Activated T-cell treated with anti-CD3 and anti-CD28 coated beads, Interleukin-2, amount 50 U/mL, for 72 hours (primary cell): ENCODE data around the gene PPP3R1. TPM values are rescaled to one million over a fixed set of nuclear protein-coding genes. Genes with fewer than 3 reads are reported as not detected.

ENCODE experiments used
- ATAC-seq, 2 donors: fragments of 150-1000 bp; cut with Tn5 transposase; replicated peaks in 1 of 2; 2 replicates each; pipeline ENCODE4 v1.10.0; 2021; ENCODE audit warnings: moderate library complexity in 2 of 2, mild to moderate bottlenecking in 1 of 2
- DNase-seq, 2 donors: peaks; one replicate each; pipeline ENCODE4 v3.0.0; 2021 to 2022; ENCODE audit warnings: mixed read lengths in 1 of 2
- H3K27ac Mint-ChIP-seq: one replicate; pipeline ENCODE4 v1.8.0; 2022; ENCODE audit warnings: mild to moderate bottlenecking, moderate library complexity, mixed read lengths
- H3K27me3 Mint-ChIP-seq: one replicate; pipeline ENCODE4 v1.8.0; 2022; ENCODE audit warnings: low read depth, mixed read lengths
- H3K36me3 Mint-ChIP-seq, 2 donors: one replicate each; pipeline ENCODE4 v1.8.0; 2022; ENCODE audit warnings: mixed read lengths in 2 of 2, mild to moderate bottlenecking in 1 of 2; ENCODE audit not compliant: insufficient read depth in 2 of 2
- H3K4me1 Mint-ChIP-seq: one replicate; pipeline ENCODE4 v1.8.0; 2022; ENCODE audit warnings: low read depth, mixed read lengths
- H3K4me3 Mint-ChIP-seq, 2 donors: one replicate each; pipeline ENCODE4 v1.8.0; 2022; ENCODE audit warnings: mild to moderate bottlenecking in 2 of 2, mixed read lengths in 2 of 2, moderate library complexity in 2 of 2
- H3K9me3 Mint-ChIP-seq, 2 donors: one replicate each; pipeline ENCODE4 v1.8.0; 2022; ENCODE audit warnings: mixed read lengths in 2 of 2
- total RNA-seq, 2 donors: library from RNA; stranded (reverse); gene quantifications; one replicate each; pipeline ENCODE4 v1.2.3, GENCODE V29; 2022

The PPP3R1 gene
- total RNA-seq, 2 donors from 2014 or later: 81.1 to 83.8 TPM

GRCh38 chr2:68236876-68237275 lies 15.5 kb downstream of the PPP3R1 start:
- Mint-ChIP-seq H3K4me1 (peaks cover 73% of the 10 kb centered on the region), H3K27me3 (no peaks in the 10 kb centered on the region), H3K9me3 (no peaks in the 10 kb centered on the region), H3K4me3 (no peak overlapping the region), H3K36me3 (peaks cover 0 to 9% of the 10 kb centered on the region in 2 donors), H3K27ac (peak overlapping the region; percentile 38)
- no peak for ATAC-seq
- no peak for DNase-seq

GRCh38 chr2:68236103-68236734 lies 16.1 kb downstream of the PPP3R1 start:
- Mint-ChIP-seq H3K9me3 (no peaks in the 10 kb centered on the region), H3K27me3 (no peaks in the 10 kb centered on the region), H3K36me3 (peaks cover 0 to 9% of the 10 kb centered on the region in 2 donors), H3K4me3 (peak overlapping the region; percentile 4 to 45), H3K4me1 (peaks cover 74% of the 10 kb centered on the region), H3K27ac (peak overlapping the region; percentile 86)
- ATAC-seq (peak in 1 of 2 donors; percentile 47), DNase-seq (no peak)

- peaks cover 0 to 7% of the 10 kb centered on the region in 2 donors for H3K36me3 Mint-ChIP-seq
- H3K4me1 Mint-ChIP-seq: peaks cover 74% of the 10 kb centered on the region
- no peaks in the 10 kb centered on the region for H3K27me3 Mint-ChIP-seq
- no peaks in the 10 kb centered on the region for H3K9me3 Mint-ChIP-seq
- H3K4me3 Mint-ChIP-seq: no peak overlapping the region
- ATAC-seq: no peak
- no peak overlapping the region for H3K27ac Mint-ChIP-seq
- DNase-seq: no peak
Measured at GRCh38 chr2:68235090-68235489, 17.2 kb downstream of the PPP3R1 start.

- DNase-seq (no peak), ATAC-seq (no peak)
- Mint-ChIP-seq H3K4me1 (peaks cover 71% of the 10 kb centered on the region), H3K27me3 (no peaks in the 10 kb centered on the region), H3K27ac (no peak overlapping the region), H3K9me3 (no peaks in the 10 kb centered on the region), H3K4me3 (no peak overlapping the region), H3K36me3 (peaks cover 0 to 7% of the 10 kb centered on the region in 2 donors)
Measured at GRCh38 chr2:68234405-68234804, 17.9 kb downstream of the PPP3R1 start.

- ATAC-seq (no peak), DNase-seq (no peak)
- Mint-ChIP-seq H3K4me3 (peak overlapping the region in 1 of 2 donors; percentile 64), H3K9me3 (no peaks in the 10 kb centered on the region), H3K27me3 (no peaks in the 10 kb centered on the region), H3K27ac (peak overlapping the region; percentile 97), H3K4me1 (peaks cover 59% of the 10 kb centered on the region), H3K36me3 (peaks cover 0 to 1% of the 10 kb centered on the region in 2 donors)
Measured at GRCh38 chr2:68231061-68231372, 21.3 kb downstream of the PPP3R1 start.

GRCh38 chr2:68230241-68231060 lies 21.9 kb downstream of the PPP3R1 start:
- ATAC-seq: no peak
- Mint-ChIP-seq H3K27ac (peak overlapping the region; percentile 97), H3K9me3 (no peaks in the 10 kb centered on the region), H3K27me3 (no peaks in the 10 kb centered on the region), H3K36me3 (no peaks in the 10 kb centered on the region), H3K4me1 (peaks cover 62% of the 10 kb centered on the region), H3K4me3 (peak overlapping the region in 1 of 2 donors; percentile 64)
- no peak for DNase-seq

GRCh38 chr2:68226794-68227193 lies 25.5 kb downstream of the PPP3R1 start:
- H3K36me3 Mint-ChIP-seq: peaks cover 0 to 4% of the 10 kb centered on the region in 2 donors
- peak overlapping the region; percentile 65 for H3K27ac Mint-ChIP-seq
- no peaks in the 10 kb centered on the region for H3K27me3 Mint-ChIP-seq
- H3K9me3 Mint-ChIP-seq: no peaks in the 10 kb centered on the region
- ATAC-seq: no peak
- no peak overlapping the region for H3K4me3 Mint-ChIP-seq
- no peak for DNase-seq
- peaks cover 78% of the 10 kb centered on the region for H3K4me1 Mint-ChIP-seq

- DNase-seq (peak; percentile 9 to 14), ATAC-seq (peak; percentile 53 to 71)
- H3K27me3 Mint-ChIP-seq: no peaks in the 10 kb centered on the region
- H3K4me1 Mint-ChIP-seq: peaks cover 77% of the 10 kb centered on the region
- H3K27ac Mint-ChIP-seq: peak overlapping the region; percentile 21
- no peaks in the 10 kb centered on the region for H3K9me3 Mint-ChIP-seq
- peak overlapping the region in 1 of 2 donors; percentile 20 for H3K4me3 Mint-ChIP-seq
- H3K36me3 Mint-ChIP-seq: peaks cover 0 to 9% of the 10 kb centered on the region in 2 donors
Measured at GRCh38 chr2:68225119-68225632, 27.2 kb downstream of the PPP3R1 start.

- Mint-ChIP-seq H3K27ac (peak overlapping the region; percentile 82), H3K4me1 (peaks cover 80% of the 10 kb centered on the region)
- no peak for ATAC-seq
Measured at GRCh38 chr2:68223419-68223818, 28.9 kb downstream of the PPP3R1 start.

GRCh38 chr2:68222287-68222686 lies 30.0 kb downstream of the PPP3R1 start:
- Mint-ChIP-seq H3K27me3 (no peaks in the 10 kb centered on the region), H3K27ac (peak overlapping the region; percentile 21), H3K36me3 (peaks cover 2 to 9% of the 10 kb centered on the region in 2 donors), H3K4me3 (peak overlapping the region in 1 of 2 donors; percentile 23), H3K9me3 (no peaks in the 10 kb centered on the region), H3K4me1 (peaks cover 81% of the 10 kb centered on the region)
- ATAC-seq (no peak), DNase-seq (no peak)

More at GRCh38 chr2:68223419-68223818, 28.9 kb downstream of the PPP3R1 start:
- Mint-ChIP-seq H3K9me3 (no peaks in the 10 kb centered on the region), H3K4me3 (no peak overlapping the region), H3K27me3 (no peaks in the 10 kb centered on the region), H3K36me3 (peaks cover 2 to 9% of the 10 kb centered on the region in 2 donors)
- DNase-seq: no peak

- Mint-ChIP-seq H3K27me3 (no peaks in the 10 kb centered on the region), H3K27ac (peak overlapping the region; percentile 14), H3K4me1 (peaks cover 53% of the 10 kb centered on the region), H3K36me3 (peaks cover 3 to 9% of the 10 kb centered on the region in 2 donors), H3K9me3 (no peaks in the 10 kb centered on the region), H3K4me3 (peak overlapping the region in 1 of 2 donors; percentile 50)
- no peak for DNase-seq
- no peak for ATAC-seq
Measured at GRCh38 chr2:68218343-68218901, 33.9 kb downstream of the PPP3R1 start.

- Mint-ChIP-seq H3K36me3 (peaks cover 3 to 9% of the 10 kb centered on the region in 2 donors), H3K27ac (no peak overlapping the region), H3K9me3 (no peaks in the 10 kb centered on the region), H3K4me3 (no peak overlapping the region), H3K4me1 (peaks cover 47% of the 10 kb centered on the region), H3K27me3 (no peaks in the 10 kb centered on the region)
- DNase-seq (no peak), ATAC-seq (no peak)
Measured at GRCh38 chr2:68217729-68218128, 34.6 kb downstream of the PPP3R1 start.
